Measurements from ENCODE around the gene COG6.

The COG6 gene

GRCh38 chr13:39682310-39682709 lies 26.8 kb downstream of the COG6 start:
- DNase-seq (ENCODE audit: low spot score), result no peak

- no peak for DNase-seq (ENCODE audit: low spot score)
Measured at GRCh38 chr13:39682788-39683187, 27.3 kb downstream of the COG6 start.

GRCh38 chr13:39684531-39685137 lies 29.2 kb downstream of the COG6 start:
- DNase-seq (ENCODE audit: low spot score), result no peak

GRCh38 chr13:39685652-39686051 lies 30.2 kb downstream of the COG6 start:
- DNase-seq (ENCODE audit: low spot score), result no peak

- no peak for DNase-seq (ENCODE audit: low spot score)
Measured at GRCh38 chr13:39688278-39688677, 32.8 kb downstream of the COG6 start.

GRCh38 chr13:39688699-39689405 lies 33.4 kb downstream of the COG6 start:
- no peak for DNase-seq (ENCODE audit: low spot score)

- DNase-seq (ENCODE audit: low spot score), result no peak
Measured at GRCh38 chr13:39692660-39693438, 37.4 kb downstream of the COG6 start.

GRCh38 chr13:39699274-39699673 lies 43.8 kb downstream of the COG6 start:
- DNase-seq (ENCODE audit: low spot score), result no peak

GRCh38 chr13:39712626-39713025 lies 57.2 kb downstream of the COG6 start:
- no peak for DNase-seq (ENCODE audit: low spot score)

GRCh38 chr13:39729156-39729555 lies 73.7 kb downstream of the COG6 start:
- DNase-seq (ENCODE audit: low spot score), result no peak

- DNase-seq (ENCODE audit: low spot score), result no peak
Measured at GRCh38 chr13:39734952-39735351, 79.5 kb downstream of the COG6 start.

GRCh38 chr13:39737047-39737446 lies 81.6 kb downstream of the COG6 start:
- no peak for DNase-seq (ENCODE audit: low spot score)

GRCh38 chr13:39740761-39741160 lies 85.3 kb downstream of the COG6 start:
- DNase-seq (ENCODE audit: low spot score), result no peak

GRCh38 chr13:39748961-39749360 lies 93.5 kb downstream of the COG6 start:
- no peak for DNase-seq (ENCODE audit: low spot score)

- no peak for DNase-seq (ENCODE audit: low spot score)
Measured at GRCh38 chr13:39749528-39749927, 94.1 kb downstream of the COG6 start.

GRCh38 chr13:39751805-39752204 lies 96.3 kb downstream of the COG6 start:
- DNase-seq (ENCODE audit: low spot score), result no peak

GRCh38 chr13:39760521-39760920 lies 105.1 kb downstream of the COG6 start:
- DNase-seq (ENCODE audit: low spot score), result no peak

- DNase-seq (ENCODE audit: low spot score), result no peak
Measured at GRCh38 chr13:39765801-39766463, 110.5 kb downstream of the COG6 start.

GRCh38 chr13:39766464-39767158 lies 111.1 kb downstream of the COG6 start:
- DNase-seq (ENCODE audit: low spot score), result no peak

GRCh38 chr13:39767791-39768517 lies 112.5 kb downstream of the COG6 start:
- DNase-seq (ENCODE audit: low spot score), result no peak

- DNase-seq (ENCODE audit: low spot score), result no peak
Measured at GRCh38 chr13:39768962-39769361, 113.5 kb downstream of the COG6 start.
